Measurements from ENCODE around the gene DNAJC4.

The DNAJC4 gene

DNA sequence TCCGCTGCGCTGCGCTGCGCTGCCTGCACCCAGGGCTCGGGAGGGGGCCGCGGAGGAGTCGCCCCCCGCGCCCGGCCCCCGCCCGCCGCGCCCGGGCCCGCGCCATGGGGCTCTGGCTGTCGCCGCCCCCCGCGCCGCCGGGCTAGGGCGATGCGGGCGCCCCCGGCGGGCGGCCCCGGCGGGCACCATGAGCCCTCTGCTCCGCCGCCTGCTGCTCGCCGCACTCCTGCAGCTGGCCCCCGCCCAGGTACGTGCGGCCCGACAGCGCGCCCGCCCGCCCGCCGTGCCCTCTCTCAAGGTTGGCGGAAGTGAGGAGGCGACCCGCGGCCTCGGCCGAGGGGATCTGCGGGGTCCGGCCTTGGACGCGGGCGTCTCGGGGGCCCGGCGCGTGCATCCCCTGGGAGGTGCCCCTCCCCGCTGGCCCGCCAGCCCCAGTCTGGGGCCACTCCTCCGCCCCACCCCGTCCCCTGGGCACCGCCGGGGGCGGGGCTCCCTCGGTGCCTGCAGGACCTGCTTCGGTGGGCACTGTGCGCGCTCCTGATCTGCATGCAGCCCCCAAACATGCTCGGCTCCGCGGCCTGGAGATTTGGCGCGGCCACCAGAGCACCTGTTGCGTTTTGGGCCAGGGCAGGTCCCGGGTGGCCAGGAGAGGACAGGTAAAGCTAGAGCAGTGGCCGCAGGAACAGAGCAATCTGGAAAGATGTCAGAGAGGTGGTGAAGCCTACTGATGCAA, 4.5 kb downstream of the DNAJC4 start:
- POLR2A ChIA-PET = interaction anchor here (0.9 kb wide), 1 partner anchor 83 kb away, joined by 3 read pairs; the partner anchor contains the start of gene PRDX5
- CTCF ChIA-PET = interaction anchor here (0.7 to 30.9 kb wide), 5 partner anchors 17 to 69 kb away, joined by 3 to 368 read pairs (median 3); partner anchors contain the start of gene FERMT3
- TF ChIP-seq, protein P1, sequence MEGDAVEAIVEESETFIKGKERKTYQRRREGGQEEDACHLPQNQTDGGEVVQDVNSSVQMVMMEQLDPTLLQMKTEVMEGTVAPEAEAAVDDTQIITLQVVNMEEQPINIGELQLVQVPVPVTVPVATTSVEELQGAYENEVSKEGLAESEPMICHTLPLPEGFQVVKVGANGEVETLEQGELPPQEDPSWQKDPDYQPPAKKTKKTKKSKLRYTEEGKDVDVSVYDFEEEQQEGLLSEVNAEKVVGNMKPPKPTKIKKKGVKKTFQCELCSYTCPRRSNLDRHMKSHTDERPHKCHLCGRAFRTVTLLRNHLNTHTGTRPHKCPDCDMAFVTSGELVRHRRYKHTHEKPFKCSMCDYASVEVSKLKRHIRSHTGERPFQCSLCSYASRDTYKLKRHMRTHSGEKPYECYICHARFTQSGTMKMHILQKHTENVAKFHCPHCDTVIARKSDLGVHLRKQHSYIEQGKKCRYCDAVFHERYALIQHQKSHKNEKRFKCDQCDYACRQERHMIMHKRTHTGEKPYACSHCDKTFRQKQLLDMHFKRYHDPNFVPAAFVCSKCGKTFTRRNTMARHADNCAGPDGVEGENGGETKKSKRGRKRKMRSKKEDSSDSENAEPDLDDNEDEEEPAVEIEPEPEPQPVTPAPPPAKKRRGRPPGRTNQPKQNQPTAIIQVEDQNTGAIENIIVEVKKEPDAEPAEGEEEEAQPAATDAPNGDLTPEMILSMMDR (IDR thresholded peaks at IDR 0.05; ENCODE audit: control extremely low read depth, extremely low read depth, low read depth, missing control alignments) = no peak
- no peak for DNase-seq (ENCODE audit: extremely low spot score)

DNA sequence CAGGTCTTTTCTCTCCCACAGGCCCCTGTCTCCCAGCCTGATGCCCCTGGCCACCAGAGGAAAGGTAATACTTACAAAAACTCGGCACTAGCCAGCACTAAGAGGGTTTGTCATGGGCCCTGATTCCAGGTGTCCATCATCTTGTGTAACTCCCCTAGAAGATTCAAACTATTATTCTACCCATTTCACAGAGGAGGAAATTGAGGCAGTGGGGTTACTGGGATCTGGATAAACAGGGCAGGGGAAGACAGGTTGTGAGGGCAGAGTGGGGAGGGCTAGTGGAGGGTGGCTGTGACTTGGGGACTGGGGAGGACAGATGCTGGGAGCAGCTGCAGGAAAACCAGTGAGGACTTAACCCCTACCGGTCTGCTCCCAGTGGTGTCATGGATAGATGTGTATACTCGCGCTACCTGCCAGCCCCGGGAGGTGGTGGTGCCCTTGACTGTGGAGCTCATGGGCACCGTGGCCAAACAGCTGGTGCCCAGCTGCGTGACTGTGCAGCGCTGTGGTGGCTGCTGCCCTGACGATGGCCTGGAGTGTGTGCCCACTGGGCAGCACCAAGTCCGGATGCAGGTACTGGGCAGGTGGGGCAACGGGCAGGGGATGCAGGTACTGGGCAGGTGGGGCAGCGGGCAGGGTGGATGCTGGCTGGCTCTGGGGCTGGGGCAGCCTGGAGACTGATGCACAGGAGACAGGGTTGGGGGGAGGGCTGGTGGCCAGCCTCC, 5.3 kb downstream of the DNAJC4 start:
- DNase-seq (ENCODE audit: extremely low spot score) = no peak
- CTCF ChIA-PET = interaction anchor here (0.7 to 30.9 kb wide), 6 partner anchors 10 to 69 kb away, joined by 3 to 368 read pairs (median 4); partner anchors contain the start of genes FERMT3, NUDT22 and TRPT1
- TF ChIP-seq, protein P1 (IDR thresholded peaks at IDR 0.05; ENCODE audit: control extremely low read depth, extremely low read depth, low read depth, missing control alignments) = no peak
- POLR2A ChIA-PET = interaction anchor here (0.7 kb wide), 1 partner anchor 11 kb away, joined by 4 read pairs; no protein-coding TSS in a partner anchor

DNA sequence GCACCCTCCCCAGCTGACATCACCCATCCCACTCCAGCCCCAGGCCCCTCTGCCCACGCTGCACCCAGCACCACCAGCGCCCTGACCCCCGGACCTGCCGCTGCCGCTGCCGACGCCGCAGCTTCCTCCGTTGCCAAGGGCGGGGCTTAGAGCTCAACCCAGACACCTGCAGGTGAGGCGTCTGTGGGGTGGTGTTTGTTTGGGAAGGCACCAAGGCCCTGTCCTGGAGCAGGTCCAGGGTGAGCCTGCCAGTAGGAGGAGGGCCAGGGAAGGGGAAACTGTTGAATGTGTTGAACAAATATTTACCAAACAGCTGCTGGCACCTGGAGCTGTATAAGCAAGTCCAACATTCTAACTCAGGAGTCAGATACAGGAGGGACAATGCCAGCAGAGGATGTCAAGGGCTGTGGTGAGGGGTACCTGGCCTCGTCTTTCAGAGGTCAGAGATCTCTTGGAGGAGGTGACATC, 7.2 kb downstream of the DNAJC4 start:
- no peak for DNase-seq (ENCODE audit: extremely low spot score)

DNA sequence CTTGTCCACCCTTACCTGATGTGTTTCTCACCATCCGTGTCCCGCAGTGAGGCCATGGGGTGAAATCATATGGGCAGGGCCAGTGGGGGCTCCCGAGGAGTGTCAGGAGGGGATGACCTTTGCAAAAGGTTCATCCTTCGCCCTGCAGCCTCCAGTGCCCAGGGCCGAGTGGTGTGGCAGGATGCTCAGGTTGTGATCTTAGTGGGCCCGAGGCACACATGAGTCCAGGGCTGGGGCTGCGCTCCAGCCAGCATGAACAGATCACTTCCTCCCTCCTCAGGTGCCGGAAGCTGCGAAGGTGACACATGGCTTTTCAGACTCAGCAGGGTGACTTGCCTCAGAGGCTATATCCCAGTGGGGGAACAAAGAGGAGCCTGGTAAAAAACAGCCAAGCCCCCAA, 7.7 kb downstream of the DNAJC4 start:
- ChIA-PET CTCF (interaction anchor here (1.1 to 30.9 kb wide), 3 partner anchors 12 to 28 kb away, joined by 3 to 368 read pairs (median 16); partner anchors contain the start of genes FERMT3, NUDT22 and TRPT1), POLR2A (interaction anchor here (1.2 kb wide), 1 partner anchor 57 kb away, joined by 3 read pairs; no protein-coding TSS in a partner anchor)
- TF ChIP-seq, protein P1 (IDR thresholded peaks at IDR 0.05; ENCODE audit: control extremely low read depth, extremely low read depth, low read depth, missing control alignments) = no peak

More for the DNA sequence above, 7.2 kb downstream of the DNAJC4 start:
- ChIA-PET POLR2A (no interaction called here), CTCF (interaction anchor here (1.1 to 30.9 kb wide), 4 partner anchors 8 to 27 kb away, joined by 3 to 368 read pairs (median 10); partner anchors contain the start of genes FERMT3, NUDT22 and TRPT1)
- TF ChIP-seq, protein P1 (IDR thresholded peaks at IDR 0.05; ENCODE audit: control extremely low read depth, extremely low read depth, low read depth, missing control alignments) = no peak

DNA sequence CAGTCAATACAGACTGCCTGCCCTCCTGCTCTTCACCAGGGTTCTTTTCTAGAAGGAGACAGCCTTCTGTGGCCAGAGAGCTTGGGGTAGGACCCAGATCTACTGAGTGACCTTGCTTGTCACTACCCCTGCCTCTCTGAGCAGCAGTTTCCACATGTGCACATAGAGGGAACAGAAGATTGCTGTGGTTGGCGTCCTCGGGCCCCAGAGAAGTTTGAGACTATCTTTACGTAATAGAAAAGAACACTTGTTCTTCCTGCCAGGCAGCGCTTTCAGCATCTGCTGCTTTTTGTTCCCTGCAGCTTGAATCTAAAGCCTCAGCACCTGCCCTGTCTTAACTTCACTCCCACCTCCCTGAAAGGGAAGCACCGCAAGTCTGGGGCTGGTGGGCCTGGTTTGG, 8.7 kb downstream of the DNAJC4 start:
- DNase-seq (ENCODE audit: extremely low spot score) = no peak
- POLR2A ChIA-PET = interaction anchor here (1.1 to 1.2 kb wide), 2 partner anchors 53 to 58 kb away, joined by 3 to 4 read pairs; partner anchors contain the start of gene STIP1
- CTCF ChIA-PET = interaction anchor here (3.9 to 30.9 kb wide), 2 partner anchors 12 to 29 kb away, joined by 27 to 368 read pairs; partner anchors contain the start of genes FERMT3 and PLCB3
- TF ChIP-seq, protein P1 (IDR thresholded peaks at IDR 0.05; ENCODE audit: control extremely low read depth, extremely low read depth, low read depth, missing control alignments) = no peak

More for the DNA sequence above, 7.7 kb downstream of the DNAJC4 start:
- DNase-seq (ENCODE audit: extremely low spot score) = no peak
